K562 (cell line): ENCODE measurements around the gene GP1BB. TPM values are rescaled to one million over a fixed set of nuclear protein-coding genes. Genes with fewer than 3 reads are reported as not detected.

Experiments used
- BRCA1 ChIP-seq, 2 experiments: fragments of 450-650 bp in 1 of 2; sonication (generic) in 1 of 2; formaldehyde crosslinking in 1 of 2; IDR thresholded peaks; 2 replicates each; pipeline versions ENCODE4 v1.5.0 to v1.6.1; 2017 to 2020; ENCODE audit warnings: mild to moderate bottlenecking in 1 of 2, missing genetic modification reagents in 1 of 2
- BRD9 ChIP-seq: fragments of 450-650 bp; IDR thresholded peaks from 2 replicates; pipeline ENCODE4 v1.6.1; 2018; ENCODE audit warnings: low read depth; ENCODE audit not compliant: partially characterized antibody
- CUX1 ChIP-seq: fragments of 200-800 bp; sonication (Bioruptor generic); IDR thresholded peaks from 2 replicates; pipeline ENCODE4 v1.6.1; 2016; ENCODE audit warnings: missing genetic modification characterization, missing compliant biosample characterization
- HLTF ChIP-seq: fragments of 450-650 bp; IDR thresholded peaks from 2 replicates; pipeline ENCODE4 v1.6.1; 2016
- MBD1 ChIP-seq: fragments of 250-450 bp; sonication (Bioruptor Pico); IDR thresholded peaks from 2 replicates; pipeline ENCODE4 v1.8.0; 2022; ENCODE audit warnings: inconsistent platforms
- MCM5 ChIP-seq: fragments of 450-650 bp; IDR thresholded peaks from 2 replicates; pipeline ENCODE4 v1.6.1; 2016; ENCODE audit warnings: low read depth
- MNT ChIP-seq, 2 experiments: fragments of 450-650 bp; conservative IDR thresholded peaks; 2 replicates each; pipeline ENCODE4 v1.6.1; 2017; ENCODE audit warnings: mild to moderate bottlenecking in 2 of 2, moderate library complexity in 2 of 2
- PTBP1 ChIP-seq: fragments of 200-400 bp; formaldehyde crosslinking; IDR thresholded peaks from 2 replicates; pipeline ENCODE4 v1.6.1; 2017; ENCODE audit warnings: low read depth, low read length
- RBM39 ChIP-seq: fragments of 200-400 bp; formaldehyde crosslinking; optimal IDR thresholded peaks from 2 replicates; pipeline ENCODE3; 2018; ENCODE audit warnings: low read depth, low read length
- TRIM24 ChIP-seq, 2 experiments: fragments of 450-650 bp; IDR thresholded peaks; 2 replicates each; pipeline ENCODE4 v1.6.1; 2016
- XRCC3 ChIP-seq: fragments of 450-650 bp; IDR thresholded peaks from 2 replicates; pipeline ENCODE4 v1.6.1; 2017; ENCODE audit warnings: mild to moderate bottlenecking, moderate library complexity
- ZBTB49 ChIP-seq: sonication (generic); formaldehyde crosslinking; IDR thresholded peaks from 2 replicates; pipeline ENCODE4 v1.8.0; 2022; ENCODE audit warnings: missing genetic modification reagents, mild to moderate bottlenecking, borderline replicate concordance
- ZNF384 ChIP-seq: IDR thresholded peaks from 2 replicates; pipeline ENCODE4 v1.6.1; 2012; ENCODE audit warnings: low read depth, low read length, improper control_type of control experiment
- ZNF512 ChIP-seq: IDR thresholded peaks from 2 replicates; pipeline ENCODE4 v1.6.1; 2016; ENCODE audit warnings: missing genetic modification characterization, missing compliant biosample characterization
- ZNF699 ChIP-seq: fragments of 250-450 bp; sonication (Bioruptor Pico); IDR thresholded peaks from 2 replicates; pipeline ENCODE4 v1.8.0; 2021; ENCODE audit warnings: mild to moderate bottlenecking, moderate library complexity; ENCODE audit not compliant: insufficient replicate concordance
- polyA plus RNA-seq, 8 experiments: library from polyadenylated mRNA; depleted of rRNA in 4 of 8; stranded (reverse) in 5 of 8; unstranded in 3 of 8; fragments of >200 nt; fragmentation: Nextera tagmentation in 2 of 8; fragmentation: Illumina TruSeq in 1 of 8; extraction: Ambion mirVana in 2 of 8; extraction: Trizol in 1 of 8; gene quantifications; 2 replicates each; pipeline versions ENCODE4 v1.2.1 to v1.2.3, GENCODE V29; 2011 to 2014; ENCODE audit warnings: inconsistent platforms in 1 of 8, missing spikeins in 1 of 8
- total RNA-seq, 7 experiments: library from RNA; depleted of rRNA in 6 of 7; stranded (reverse); fragments of >200 nt in 6 of 7; fragmentation: Illumina TruSeq in 2 of 7; extraction: Trizol in 2 of 7; gene quantifications; 2 replicates each; pipeline versions ENCODE4 v1.2.1 to v1.2.3, GENCODE V29; 2011 to 2021; ENCODE audit warnings: low replicate concordance in 1 of 7

GP1BB gene
- total and polyA plus RNA-seq, 9 of the 15 experiments (the other 6 are each of a cell fraction or from before 2014, with no cell fraction given) = 0.69 to 162 (median 2.8) TPM

- TF ChIP-seq BRD9 (peak; percentile 36), MNT (conservative IDR thresholded peaks at IDR 0.05) (no peak), PTBP1 (no peak), MCM5 (0 out of 2 replicates have a peak, but pooled peaks have one; percentile 12), ZNF699 (CRISPR knock-in tag) (peak; percentile 72), ZBTB49 (CRISPR knock-in tag) (no peak), HLTF (peak; percentile 74; the same call in 1 of the 2 replicates), ZNF512 (peak; percentile 99), XRCC3 (no peak), BRCA1 (IDR thresholded peaks at IDR 0.05) (no peak), BRCA1 (CRISPR knock-in tag; IDR thresholded peaks at IDR 0.05) (no peak), MBD1 (CRISPR knock-in tag) (no peak), RBM39 (no peak), TRIM24 (IDR thresholded peaks at IDR 0.05) (peak in 1 of 2 experiments; percentile 53; a peak in 1 of 4 replicates), CUX1 (CRISPR knock-in tag) (no peak), ZNF384 (no peak)
Measured at GRCh38 chr22:19700790-19701419, 22.4 kb upstream of the GP1BB start (continued).
